Gastrocnemius medialis (tissue), 4 donors: Measurements from ENCODE around the gene CEACAM18.

Source experiments
- CTCF ChIP-seq, 5 experiments: fragments of 450-650 bp in 3 of 5; fragments of 200-600 bp in 2 of 5; sonication (generic) in 2 of 5; IDR thresholded peaks in 4 of 5; conservative IDR thresholded peaks in 1 of 5; 1 replicate in 4 of 5; 2 replicates in 1 of 5; pipeline ENCODE4 v1.5.1; 2016 to 2019; ENCODE audit warnings: antibody characterized with exemption in 5 of 5, mild to moderate bottlenecking in 3 of 5, moderate library complexity in 3 of 5
- POLR2A ChIP-seq, 2 donors: fragments of 450-650 bp; IDR thresholded peaks; one replicate each; pipeline ENCODE4 v1.6.1; 2017; ENCODE audit warnings: antibody characterized with exemption in 2 of 2, mild to moderate bottlenecking in 2 of 2, moderate library complexity in 2 of 2

- TF ChIP-seq CTCF (IDR thresholded peaks at IDR 0.05 in 4 of 5, conservative IDR thresholded peaks at IDR 0.05 in 1 of 5) (no peak), POLR2A (IDR thresholded peaks at IDR 0.05) (no peak)
These were observed 29.9 kb downstream of the CEACAM18 start for GRCh38 chr19:51508059-51508733.
